Vagina (tissue), 2 donors: Measurements from ENCODE around the gene SLC25A1.

Experiments
- POLR2AphosphoS5 ChIP-seq, 2 donors: sonication (generic); formaldehyde crosslinking; IDR thresholded peaks; one replicate each; pipeline ENCODE4 v1.9.0; 2017; ENCODE audit warnings: antibody characterized with exemption in 2 of 2, mild to moderate bottlenecking in 2 of 2, low read depth in 1 of 2; ENCODE audit not compliant: insufficient read depth in 1 of 2
- TF ChIP-seq, protein P1 (sequence below), 3 experiments: fragments of 450-650 bp in 2 of 3; fragments of 200-600 bp in 1 of 3; sonication (generic) in 1 of 3; IDR thresholded peaks; one replicate each; pipeline ENCODE4 v1.5.1; 2017 to 2019; ENCODE audit warnings: antibody characterized with exemption in 3 of 3, mild to moderate bottlenecking in 2 of 3, moderate library complexity in 2 of 3

DNA sequence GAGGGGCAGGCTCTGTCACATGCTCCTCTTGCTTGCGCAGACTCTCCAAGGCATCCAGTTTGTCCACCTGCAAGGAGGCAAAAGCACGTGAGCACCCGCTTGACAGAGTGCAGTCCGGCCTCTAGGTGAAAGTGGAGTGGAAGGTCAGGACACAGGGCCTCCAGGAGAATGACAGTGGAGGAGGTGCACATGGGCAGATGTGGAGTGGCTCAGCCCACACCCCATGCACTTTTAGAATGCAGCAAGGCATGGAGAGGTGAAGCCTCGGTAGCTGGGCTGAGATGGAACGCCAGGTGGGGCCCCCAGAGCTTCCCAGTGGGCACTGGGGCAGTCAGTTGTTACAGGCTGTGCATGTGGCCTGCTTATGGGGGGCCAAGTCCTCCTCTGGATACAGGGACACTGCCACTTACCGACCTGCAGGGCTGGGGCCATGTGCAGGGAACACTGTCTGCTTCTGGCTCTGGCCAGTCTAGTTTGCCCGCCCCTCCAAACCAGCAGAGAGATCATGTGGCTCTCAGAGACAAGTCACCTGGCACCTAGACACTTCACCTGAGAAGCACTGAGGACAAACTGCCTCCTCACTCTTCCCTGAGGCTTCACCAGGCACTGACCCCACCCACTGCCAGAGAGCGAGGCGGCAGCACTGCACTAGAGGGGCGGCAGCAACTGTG is 2.3 kb upstream of the SLC25A1 start:
- no peak for TF ChIP-seq POLR2AphosphoS5 (IDR thresholded peaks at IDR 0.05; ENCODE audit: insufficient read depth in 1 of 2, low read depth in 1 of 2)
- TF ChIP-seq, protein P1, sequence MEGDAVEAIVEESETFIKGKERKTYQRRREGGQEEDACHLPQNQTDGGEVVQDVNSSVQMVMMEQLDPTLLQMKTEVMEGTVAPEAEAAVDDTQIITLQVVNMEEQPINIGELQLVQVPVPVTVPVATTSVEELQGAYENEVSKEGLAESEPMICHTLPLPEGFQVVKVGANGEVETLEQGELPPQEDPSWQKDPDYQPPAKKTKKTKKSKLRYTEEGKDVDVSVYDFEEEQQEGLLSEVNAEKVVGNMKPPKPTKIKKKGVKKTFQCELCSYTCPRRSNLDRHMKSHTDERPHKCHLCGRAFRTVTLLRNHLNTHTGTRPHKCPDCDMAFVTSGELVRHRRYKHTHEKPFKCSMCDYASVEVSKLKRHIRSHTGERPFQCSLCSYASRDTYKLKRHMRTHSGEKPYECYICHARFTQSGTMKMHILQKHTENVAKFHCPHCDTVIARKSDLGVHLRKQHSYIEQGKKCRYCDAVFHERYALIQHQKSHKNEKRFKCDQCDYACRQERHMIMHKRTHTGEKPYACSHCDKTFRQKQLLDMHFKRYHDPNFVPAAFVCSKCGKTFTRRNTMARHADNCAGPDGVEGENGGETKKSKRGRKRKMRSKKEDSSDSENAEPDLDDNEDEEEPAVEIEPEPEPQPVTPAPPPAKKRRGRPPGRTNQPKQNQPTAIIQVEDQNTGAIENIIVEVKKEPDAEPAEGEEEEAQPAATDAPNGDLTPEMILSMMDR (IDR thresholded peaks at IDR 0.05), result no peak
